ENCODE data around the gene CXorf49B.
"Not testable (repeated sequence)": the region's sequence is repeated elsewhere in the genome, so short reads cannot be mapped to it uniquely, and the experiment has no call there.

CXorf49B gene

GRCh38 chrX:71784348-71784983 lies 21.3 kb downstream of the CXorf49B start:
- peak; percentile 76 for ATAC-seq
- H3K27me3 Mint-ChIP-seq: not testable (repeated sequence)

GRCh38 chrX:71806450-71806849 lies 43.3 kb downstream of the CXorf49B start:
- not testable (repeated sequence) for H3K27ac Mint-ChIP-seq, DNase-seq, H3K4me1 Mint-ChIP-seq, ATAC-seq, H3K27me3 Mint-ChIP-seq, H3K4me3 Mint-ChIP-seq, H3K9me3 Mint-ChIP-seq

More at GRCh38 chrX:71784348-71784983, 21.3 kb downstream of the CXorf49B start:
- not testable (repeated sequence) for H3K27ac Mint-ChIP-seq, DNase-seq, H3K4me3 Mint-ChIP-seq, H3K4me1 Mint-ChIP-seq, H3K9me3 Mint-ChIP-seq

GRCh38 chrX:71809886-71810285 lies 46.7 kb downstream of the CXorf49B start:
- DNase-seq (no peak), ATAC-seq (no peak)
- Mint-ChIP-seq H3K4me3 (no peak overlapping the region), H3K9me3 (no peaks in the 10 kb centered on the region), H3K4me1 (no peaks in the 10 kb centered on the region), H3K27me3 (no peaks in the 10 kb centered on the region), H3K27ac (no peak overlapping the region)

- H3K27ac Mint-ChIP-seq: no peak overlapping the region
- ATAC-seq: no peak
- H3K4me1 Mint-ChIP-seq: no peaks in the 10 kb centered on the region
- H3K27me3 Mint-ChIP-seq: no peaks in the 10 kb centered on the region
- H3K4me3 Mint-ChIP-seq: no peak overlapping the region
- peaks cover 0 to 3% of the 10 kb centered on the region in 2 donors for H3K9me3 Mint-ChIP-seq
- DNase-seq: no peak
Observed at GRCh38 chrX:71814123-71814912, 51.2 kb downstream of the CXorf49B start.

- Mint-ChIP-seq H3K4me1 (no peaks in the 10 kb centered on the region), H3K27ac (no peak overlapping the region), H3K4me3 (no peak overlapping the region), H3K9me3 (peaks cover 0 to 7% of the 10 kb centered on the region in 2 donors), H3K27me3 (no peaks in the 10 kb centered on the region)
- ATAC-seq: no peak
- no peak for DNase-seq
Observed at GRCh38 chrX:71815121-71815905, 52.2 kb downstream of the CXorf49B start.

- no peak overlapping the region for H3K27ac Mint-ChIP-seq
- no peak for ATAC-seq
- H3K9me3 Mint-ChIP-seq: peaks cover 0 to 7% of the 10 kb centered on the region in 2 donors
- no peaks in the 10 kb centered on the region for H3K27me3 Mint-ChIP-seq
- no peak overlapping the region for H3K4me3 Mint-ChIP-seq
- H3K4me1 Mint-ChIP-seq: no peaks in the 10 kb centered on the region
- no peak for DNase-seq
Observed at GRCh38 chrX:71815906-71816156, 52.7 kb downstream of the CXorf49B start.
